ES-I3 (cell line): ENCODE results near the gene CLIP2.
"Not testable (repeated sequence)": the region's sequence is repeated elsewhere in the genome, so short reads cannot be mapped to it uniquely, and the experiment has no call there.

Experiments
- H3K36me3 ChIP-seq: 2 replicates; pipeline ENCODE4 v1.6.1; 2013; ENCODE audit warnings: mild to moderate bottlenecking, low read length, control low read depth, moderate library complexity; ENCODE audit not compliant: insufficient read depth
- H3K4me1 ChIP-seq: 2 replicates; pipeline ENCODE4 v1.6.1; 2013; ENCODE audit warnings: mild to moderate bottlenecking, control low read depth, low read length; ENCODE audit not compliant: insufficient read depth
- H3K9ac ChIP-seq: 2 replicates; pipeline ENCODE4 v1.6.1; 2013; ENCODE audit warnings: low read depth, mild to moderate bottlenecking, low read length, moderate library complexity
- H3K9me3 ChIP-seq: 2 replicates; pipeline ENCODE4 v1.6.1; 2013; ENCODE audit warnings: mild to moderate bottlenecking, low read length, moderate library complexity; ENCODE audit not compliant: control insufficient read depth, insufficient read depth

CLIP2 gene

DNA sequence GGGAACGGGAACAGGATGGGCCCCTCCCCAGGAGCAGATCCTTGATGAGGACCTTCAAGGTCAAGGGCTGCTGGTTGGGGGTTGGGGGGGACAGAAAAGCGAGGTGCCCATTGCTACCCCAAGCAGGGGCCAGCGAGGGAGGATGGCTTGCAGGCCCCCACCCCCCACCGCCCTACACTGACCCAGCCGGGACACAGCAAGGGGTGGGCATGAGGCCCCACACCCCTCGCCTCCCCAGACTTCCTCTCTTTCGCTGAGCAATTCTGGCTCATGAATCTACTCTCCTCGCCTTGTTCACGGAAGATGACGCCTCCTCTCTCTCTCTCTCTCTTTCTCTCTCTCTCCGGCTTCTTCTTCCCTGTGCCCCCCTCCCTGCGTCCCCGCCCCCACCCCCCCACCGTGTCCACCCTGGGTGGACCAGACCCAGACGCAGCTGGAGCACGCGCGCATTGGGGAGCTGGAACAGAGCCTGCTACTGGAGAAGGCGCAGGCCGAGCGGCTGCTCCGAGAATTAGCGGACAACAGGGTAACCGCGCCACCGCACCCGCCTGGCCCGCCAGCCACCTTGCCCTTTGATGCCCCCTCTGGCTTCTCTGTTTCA is 83.4 kb downstream of the CLIP2 start:
- H3K9ac ChIP-seq = peak overlapping the region; percentile 37; the same call in 1 of the 2 replicates
- H3K9me3 ChIP-seq = no peaks in the 10 kb centered on the region
- H3K4me1 ChIP-seq = no peaks in the 10 kb centered on the region; the same call in 1 of the 2 replicates
- H3K36me3 ChIP-seq = peaks cover 2% of the 10 kb centered on the region

GRCh38 chr7:74373536-74373935 is 84.3 kb downstream of the CLIP2 start:
- Histone ChIP-seq H3K9ac (no peak overlapping the region), H3K4me1 (no peaks in the 10 kb centered on the region; the same call in 1 of the 2 replicates), H3K36me3 (no peaks in the 10 kb centered on the region; the same call in none of the 2 replicates), H3K9me3 (no peaks in the 10 kb centered on the region)

DNA sequence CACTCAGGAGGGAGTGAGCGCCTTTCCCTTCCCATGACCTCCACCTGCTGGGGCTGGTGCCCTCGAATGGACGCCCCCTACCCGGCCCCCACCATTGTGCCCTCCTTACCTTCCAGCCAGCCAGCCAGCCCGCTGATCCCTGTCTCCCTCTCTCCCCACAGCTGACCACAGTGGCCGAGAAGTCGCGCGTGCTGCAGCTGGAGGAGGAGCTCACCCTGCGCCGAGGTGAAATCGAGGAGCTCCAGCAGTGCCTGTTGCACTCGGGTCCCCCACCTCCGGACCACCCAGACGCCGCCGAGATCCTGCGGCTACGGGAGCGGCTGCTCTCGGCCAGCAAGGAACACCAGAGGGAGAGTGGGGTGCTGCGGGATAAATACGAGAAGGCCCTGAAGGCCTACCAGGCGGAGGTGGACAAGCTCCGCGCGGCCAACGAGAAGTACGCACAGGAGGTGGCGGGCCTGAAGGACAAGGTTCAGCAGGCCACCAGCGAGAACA is 86.6 kb downstream of the CLIP2 start:
- no peak overlapping the region for H3K9ac ChIP-seq
- H3K36me3 ChIP-seq = no peaks in the 10 kb centered on the region; the same call in none of the 2 replicates
- H3K4me1 ChIP-seq = no peaks in the 10 kb centered on the region; the same call in 1 of the 2 replicates
- H3K9me3 ChIP-seq = no peaks in the 10 kb centered on the region

DNA sequence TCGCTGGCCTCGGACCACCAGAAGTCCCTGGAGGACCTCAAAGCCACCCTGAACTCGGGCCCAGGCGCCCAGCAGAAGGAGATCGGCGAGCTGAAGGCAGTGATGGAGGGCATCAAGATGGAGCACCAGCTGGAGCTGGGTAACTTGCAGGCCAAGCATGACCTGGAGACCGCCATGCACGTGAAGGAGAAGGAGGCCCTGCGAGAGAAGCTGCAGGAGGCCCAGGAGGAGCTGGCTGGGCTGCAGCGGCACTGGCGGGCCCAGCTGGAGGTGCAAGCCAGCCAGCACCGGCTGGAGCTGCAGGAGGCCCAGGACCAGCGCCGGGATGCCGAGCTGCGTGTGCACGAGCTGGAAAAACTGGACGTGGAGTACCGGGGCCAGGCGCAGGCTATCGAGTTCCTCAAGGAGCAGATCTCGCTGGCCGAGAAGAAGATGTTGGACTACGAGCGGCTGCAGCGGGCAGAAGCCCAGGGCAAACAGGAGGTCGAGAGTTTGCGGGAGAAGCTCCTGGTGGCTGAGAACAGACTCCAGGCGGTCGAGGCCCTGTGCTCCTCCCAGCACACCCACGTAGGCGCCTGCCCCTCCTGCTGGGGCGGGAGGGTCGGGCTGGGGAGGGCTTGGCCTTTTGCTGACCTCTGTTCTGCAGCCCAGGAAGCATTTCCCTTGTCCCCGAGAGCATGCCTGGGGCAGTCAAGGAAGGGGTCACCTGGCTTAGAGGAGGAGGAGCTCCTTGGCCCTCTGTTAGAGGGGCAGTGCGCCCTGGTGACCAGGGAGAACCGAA is 87.2 kb downstream of the CLIP2 start:
- no peaks in the 10 kb centered on the region for H3K9me3 ChIP-seq
- H3K9ac ChIP-seq = no peak overlapping the region
- peaks cover 3% of the 10 kb centered on the region for H3K36me3 ChIP-seq
- H3K4me1 ChIP-seq = no peaks in the 10 kb centered on the region

GRCh38 chr7:74379938-74380337 is 90.7 kb downstream of the CLIP2 start:
- Histone ChIP-seq H3K36me3 (peaks cover 5% of the 10 kb centered on the region), H3K4me1 (no peaks in the 10 kb centered on the region), H3K9ac (no peak overlapping the region), H3K9me3 (no peaks in the 10 kb centered on the region)

- Histone ChIP-seq H3K9ac (no peak overlapping the region), H3K9me3 (no peaks in the 10 kb centered on the region), H3K4me1 (no peaks in the 10 kb centered on the region), H3K36me3 (peaks cover 5% of the 10 kb centered on the region)
Measured at GRCh38 chr7:74380720-74381119, 91.5 kb downstream of the CLIP2 start.

DNA sequence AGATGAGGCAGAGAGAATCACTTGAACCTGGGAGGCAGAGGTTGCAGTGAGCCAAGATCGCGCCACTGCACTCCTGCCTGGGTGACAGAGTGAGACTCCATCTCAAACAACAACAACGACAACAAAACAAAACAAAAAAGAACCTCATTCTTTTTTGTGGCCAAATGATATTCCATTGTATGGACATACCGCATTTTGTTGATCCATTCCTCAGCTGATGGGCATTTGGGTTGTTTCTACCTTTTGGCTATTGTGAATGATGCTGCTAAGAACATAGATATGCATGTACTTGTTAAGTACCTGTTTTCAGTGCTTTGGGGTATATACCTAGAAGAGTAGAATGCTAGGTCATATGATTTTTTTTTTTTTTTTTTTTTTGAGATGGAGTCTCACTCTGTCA is 94.9 kb downstream of the CLIP2 start:
- H3K9ac ChIP-seq, H3K36me3 ChIP-seq, H3K4me1 ChIP-seq, H3K9me3 ChIP-seq: not testable (repeated sequence)

GRCh38 chr7:74384854-74385253 is 95.6 kb downstream of the CLIP2 start:
- H3K4me1 ChIP-seq, H3K36me3 ChIP-seq, H3K9me3 ChIP-seq, H3K9ac ChIP-seq: not testable (repeated sequence)

DNA sequence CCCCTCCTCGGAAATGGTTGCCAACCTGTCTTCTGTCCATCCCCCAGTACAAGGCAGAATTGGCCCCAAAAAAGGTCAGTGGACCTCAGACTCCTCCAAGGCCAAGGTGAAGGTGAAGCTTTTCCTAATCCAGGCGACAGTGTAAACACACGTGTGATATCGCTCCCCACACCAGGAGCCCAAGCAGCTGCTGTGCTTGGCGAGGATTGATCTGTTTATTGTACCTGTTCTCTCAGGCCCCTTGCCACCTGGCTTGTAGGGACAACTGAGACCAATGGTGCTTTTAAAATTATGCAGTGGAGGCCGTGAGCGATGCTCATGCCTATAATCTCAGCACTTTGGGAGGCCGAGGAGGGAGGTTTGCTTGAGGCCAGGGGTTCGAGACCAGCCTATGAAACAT is 98.4 kb downstream of the CLIP2 start:
- H3K4me1 ChIP-seq = no peaks in the 10 kb centered on the region
- H3K9me3 ChIP-seq = no peaks in the 10 kb centered on the region
- H3K36me3 ChIP-seq = no peaks in the 10 kb centered on the region
- H3K9ac ChIP-seq = no peak overlapping the region

DNA sequence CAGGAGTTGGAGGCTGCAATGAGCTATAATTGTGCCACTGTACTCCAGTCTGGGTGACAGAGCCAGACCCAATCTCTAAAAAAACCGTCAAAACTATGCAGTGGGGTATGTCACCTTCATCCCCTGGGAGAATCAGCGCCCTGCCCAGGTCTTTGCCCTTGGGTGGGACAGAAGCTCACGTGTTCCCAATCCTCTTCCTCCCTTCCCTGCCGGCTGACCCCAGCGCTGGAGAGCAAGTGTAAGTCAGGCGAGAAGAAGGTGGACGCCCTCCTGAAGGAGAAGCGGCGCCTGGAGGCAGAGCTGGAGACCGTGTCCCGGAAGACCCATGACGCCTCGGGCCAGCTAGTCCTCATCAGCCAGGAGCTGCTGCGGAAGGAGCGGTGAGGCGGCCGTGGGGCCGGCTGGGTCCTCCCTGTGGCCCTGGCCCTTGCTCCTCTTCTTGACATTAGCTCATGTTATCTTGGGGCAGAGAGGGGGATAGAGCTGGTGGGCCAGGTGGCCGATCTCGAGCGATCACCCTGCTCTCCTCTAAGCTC is 99.7 kb downstream of the CLIP2 start:
- Histone ChIP-seq H3K4me1 (peaks cover 3% of the 10 kb centered on the region; the same call in 1 of the 2 replicates), H3K9ac (no peak overlapping the region), H3K36me3 (no peaks in the 10 kb centered on the region), H3K9me3 (no peaks in the 10 kb centered on the region)

DNA sequence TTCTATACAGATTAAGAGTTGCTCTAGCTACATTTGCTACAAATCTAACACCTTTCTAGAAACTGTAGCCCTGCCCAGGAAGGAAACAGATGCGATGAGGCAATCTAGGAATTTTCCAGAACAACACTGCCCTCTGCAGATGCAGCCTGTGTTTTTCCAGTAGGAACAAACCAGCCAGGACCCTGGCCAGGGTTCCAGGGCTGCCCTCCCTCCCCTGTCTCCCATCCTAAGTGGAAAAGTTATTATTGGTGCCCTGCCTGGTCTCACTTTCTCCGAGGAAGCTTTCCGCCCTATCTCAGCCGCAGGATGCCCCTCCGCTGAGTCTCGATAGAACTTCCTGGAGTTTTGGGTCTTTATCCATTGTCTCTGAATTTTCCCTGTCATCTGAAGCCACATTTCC is 104.5 kb downstream of the CLIP2 start:
- peaks cover 10% of the 10 kb centered on the region for H3K36me3 ChIP-seq
- H3K9me3 ChIP-seq, H3K4me1 ChIP-seq, H3K9ac ChIP-seq: not testable (repeated sequence)

- H3K9ac ChIP-seq, H3K4me1 ChIP-seq, H3K9me3 ChIP-seq: not testable (repeated sequence)
- H3K36me3 ChIP-seq = peaks cover 10% of the 10 kb centered on the region
Measured at GRCh38 chr7:74394601-74395000, 105.4 kb downstream of the CLIP2 start.

- H3K9me3 ChIP-seq = no peaks in the 10 kb centered on the region
- no peak overlapping the region for H3K9ac ChIP-seq
- peaks cover 10% of the 10 kb centered on the region for H3K36me3 ChIP-seq
- peaks cover 7% of the 10 kb centered on the region for H3K4me1 ChIP-seq
Measured at GRCh38 chr7:74395745-74396311, 106.6 kb downstream of the CLIP2 start.

- Histone ChIP-seq H3K9me3 (no peaks in the 10 kb centered on the region), H3K36me3 (peaks cover 10% of the 10 kb centered on the region), H3K4me1 (peaks cover 7% of the 10 kb centered on the region), H3K9ac (no peak overlapping the region)
Measured at GRCh38 chr7:74396993-74397392, 107.8 kb downstream of the CLIP2 start.
